HUES48 (cell line): ENCODE results near the gene COBL.

ENCODE experiments used
- H3K27ac ChIP-seq: one replicate; pipeline ENCODE4 v1.7.0; 2013; ENCODE audit warnings: low read depth, low read length, inconsistent platforms
- H3K27me3 ChIP-seq: 2 replicates; pipeline ENCODE4 v1.6.1; 2013; ENCODE audit warnings: mild to moderate bottlenecking, low read length; ENCODE audit not compliant: control insufficient read depth, insufficient read depth
- H3K36me3 ChIP-seq: 2 replicates; pipeline ENCODE4 v1.6.1; 2013; ENCODE audit warnings: low read length; ENCODE audit not compliant: control insufficient read depth, insufficient read depth
- H3K4me1 ChIP-seq: 2 replicates; pipeline ENCODE4 v1.6.1; 2013; ENCODE audit warnings: mild to moderate bottlenecking, low read length; ENCODE audit not compliant: control insufficient read depth, insufficient read depth
- H3K4me3 ChIP-seq: 2 replicates; pipeline ENCODE4 v1.5.1; 2013; ENCODE audit warnings: mild to moderate bottlenecking, low read depth, low read length
- H3K9ac ChIP-seq: 2 replicates; pipeline ENCODE4 v1.6.1; 2013; ENCODE audit warnings: mild to moderate bottlenecking, low read depth, low read length, moderate library complexity
- H3K9me3 ChIP-seq: 2 replicates; pipeline ENCODE4 v1.6.1; 2013; ENCODE audit warnings: low read length; ENCODE audit not compliant: control insufficient read depth, insufficient read depth

The COBL gene

GRCh38 chr7:51289623-51290303, 26.8 kb downstream of the COBL start:
- no peak overlapping the region for H3K4me3 ChIP-seq
- no peaks in the 10 kb centered on the region for H3K27me3 ChIP-seq
- H3K9me3 ChIP-seq = no peaks in the 10 kb centered on the region
- no peak overlapping the region for H3K9ac ChIP-seq
- H3K36me3 ChIP-seq = no peaks in the 10 kb centered on the region
- no peak overlapping the region for H3K27ac ChIP-seq
- peaks cover 39% of the 10 kb centered on the region for H3K4me1 ChIP-seq

GRCh38 chr7:51288896-51289622, 27.6 kb downstream of the COBL start:
- Histone ChIP-seq H3K4me3 (no peak overlapping the region), H3K9me3 (no peaks in the 10 kb centered on the region), H3K36me3 (no peaks in the 10 kb centered on the region), H3K9ac (no peak overlapping the region), H3K27me3 (no peaks in the 10 kb centered on the region), H3K27ac (no peak overlapping the region), H3K4me1 (peaks cover 39% of the 10 kb centered on the region)

- Histone ChIP-seq H3K27me3 (no peaks in the 10 kb centered on the region), H3K9me3 (no peaks in the 10 kb centered on the region), H3K27ac (no peak overlapping the region), H3K4me1 (peaks cover 29% of the 10 kb centered on the region), H3K9ac (no peak overlapping the region), H3K4me3 (no peak overlapping the region), H3K36me3 (no peaks in the 10 kb centered on the region)
Observed at GRCh38 chr7:51286401-51286800, 30.2 kb downstream of the COBL start.

- no peak overlapping the region for H3K9ac ChIP-seq
- H3K4me1 ChIP-seq = peaks cover 18% of the 10 kb centered on the region; the same call in 1 of the 2 replicates
- H3K9me3 ChIP-seq = no peaks in the 10 kb centered on the region
Observed at GRCh38 chr7:51280156-51280555, 36.5 kb downstream of the COBL start.

GRCh38 chr7:51279391-51280023, 37.1 kb downstream of the COBL start:
- Histone ChIP-seq H3K27me3 (no peaks in the 10 kb centered on the region), H3K27ac (no peak overlapping the region), H3K9me3 (no peaks in the 10 kb centered on the region), H3K9ac (no peak overlapping the region), H3K36me3 (no peaks in the 10 kb centered on the region), H3K4me1 (peaks cover 18% of the 10 kb centered on the region; the same call in 1 of the 2 replicates), H3K4me3 (no peak overlapping the region)

More at GRCh38 chr7:51280156-51280555, 36.5 kb downstream of the COBL start:
- H3K36me3 ChIP-seq = no peaks in the 10 kb centered on the region
- H3K27ac ChIP-seq = no peak overlapping the region
- no peaks in the 10 kb centered on the region for H3K27me3 ChIP-seq
- no peak overlapping the region for H3K4me3 ChIP-seq

GRCh38 chr7:51278797-51279196, 37.8 kb downstream of the COBL start:
- no peak overlapping the region for H3K4me3 ChIP-seq
- H3K36me3 ChIP-seq = no peaks in the 10 kb centered on the region
- no peaks in the 10 kb centered on the region for H3K9me3 ChIP-seq
- H3K27ac ChIP-seq = no peak overlapping the region
- no peaks in the 10 kb centered on the region for H3K27me3 ChIP-seq
- H3K9ac ChIP-seq = no peak overlapping the region
- peaks cover 22% of the 10 kb centered on the region for H3K4me1 ChIP-seq

- no peak overlapping the region for H3K9ac ChIP-seq
- no peaks in the 10 kb centered on the region for H3K27me3 ChIP-seq
- H3K4me1 ChIP-seq = peaks cover 23% of the 10 kb centered on the region
- H3K36me3 ChIP-seq = no peaks in the 10 kb centered on the region
- H3K27ac ChIP-seq = no peak overlapping the region
- H3K4me3 ChIP-seq = no peak overlapping the region
- H3K9me3 ChIP-seq = no peaks in the 10 kb centered on the region
Observed at GRCh38 chr7:51276967-51277366, 39.6 kb downstream of the COBL start.

- no peak overlapping the region for H3K9ac ChIP-seq
- no peaks in the 10 kb centered on the region for H3K9me3 ChIP-seq
- H3K27me3 ChIP-seq = no peaks in the 10 kb centered on the region
- H3K27ac ChIP-seq = no peak overlapping the region
- H3K36me3 ChIP-seq = no peaks in the 10 kb centered on the region
- no peak overlapping the region for H3K4me3 ChIP-seq
- peaks cover 18% of the 10 kb centered on the region for H3K4me1 ChIP-seq
Observed at GRCh38 chr7:51276091-51276605, 40.5 kb downstream of the COBL start.

- H3K27ac ChIP-seq = no peak overlapping the region
- H3K4me1 ChIP-seq = peaks cover 18% of the 10 kb centered on the region
- H3K9me3 ChIP-seq = no peaks in the 10 kb centered on the region
- H3K27me3 ChIP-seq = no peaks in the 10 kb centered on the region
- no peak overlapping the region for H3K4me3 ChIP-seq
- H3K9ac ChIP-seq = no peak overlapping the region
- H3K36me3 ChIP-seq = no peaks in the 10 kb centered on the region
Observed at GRCh38 chr7:51275532-51275931, 41.1 kb downstream of the COBL start.

GRCh38 chr7:51274955-51275354, 41.7 kb downstream of the COBL start:
- no peaks in the 10 kb centered on the region for H3K36me3 ChIP-seq
- H3K27ac ChIP-seq = no peak overlapping the region
- no peaks in the 10 kb centered on the region for H3K27me3 ChIP-seq

GRCh38 chr7:51274001-51274400, 42.6 kb downstream of the COBL start:
- Histone ChIP-seq H3K36me3 (no peaks in the 10 kb centered on the region), H3K9me3 (no peaks in the 10 kb centered on the region), H3K4me3 (no peak overlapping the region), H3K4me1 (peaks cover 28% of the 10 kb centered on the region), H3K27me3 (no peaks in the 10 kb centered on the region), H3K9ac (no peak overlapping the region), H3K27ac (no peak overlapping the region)

More at GRCh38 chr7:51274955-51275354, 41.7 kb downstream of the COBL start:
- Histone ChIP-seq H3K9me3 (no peaks in the 10 kb centered on the region), H3K4me1 (peaks cover 22% of the 10 kb centered on the region), H3K9ac (no peak overlapping the region), H3K4me3 (no peak overlapping the region)
